Mucosa of gallbladder (tissue), 1 donor: ENCODE results near the gene MDC1. TPM values are rescaled to one million over a fixed set of nuclear protein-coding genes. Genes with fewer than 3 reads are reported as not detected.
"Not testable (repeated sequence)": the region's sequence is repeated elsewhere in the genome, so short reads cannot be mapped to it uniquely, and the experiment has no call there.

Source experiments
- DNase-seq: peaks from one replicate; pipeline ENCODE4 v3.0.0-alpha.2; 2020; ENCODE audit warnings: low spot score
- total RNA-seq: library from RNA; stranded (reverse); gene quantifications from one replicate; pipeline ENCODE4 v1.2.1, GENCODE V29; 2021
- donor health status: DM: no; HTN: no; CAD: no.

Gene MDC1
- total RNA-seq, 1 donor from 2014 or later, result 33.4 TPM

DNA sequence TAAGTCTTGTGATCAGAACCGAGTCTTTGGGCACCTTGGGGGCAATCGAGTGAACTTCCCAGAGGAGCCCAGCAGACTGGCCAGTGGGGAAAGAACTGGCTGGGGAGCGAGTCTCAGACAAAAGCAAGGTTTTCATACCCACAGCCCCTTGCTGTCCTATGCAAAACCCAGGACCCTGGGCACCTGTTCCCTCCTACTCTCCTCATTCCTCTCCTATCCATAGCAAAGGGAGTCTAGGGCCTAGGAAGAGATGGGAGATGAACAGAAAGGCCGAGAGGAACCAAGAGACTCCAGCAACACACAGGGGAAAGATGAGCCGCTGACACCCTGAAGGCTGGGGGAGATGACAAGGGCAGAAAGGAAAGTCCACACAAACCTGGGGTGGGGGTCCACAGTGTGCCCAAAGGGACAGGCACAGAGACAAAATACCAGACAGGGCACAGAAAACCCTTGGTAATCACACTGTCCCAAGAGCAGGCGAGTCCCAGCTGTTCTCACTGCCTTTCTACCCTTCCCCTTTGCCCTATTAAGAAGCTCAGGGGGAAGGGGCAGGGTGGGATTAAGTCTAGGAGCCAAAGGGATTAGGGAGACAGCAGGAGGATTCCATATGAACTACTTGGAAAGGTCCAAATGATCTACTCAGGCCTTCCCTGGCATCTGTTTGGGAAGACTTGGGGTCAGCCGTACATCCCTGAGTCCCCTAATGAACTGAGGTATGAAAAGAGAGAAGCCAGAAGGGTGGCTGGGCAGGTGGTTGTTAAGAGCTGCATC lies 37.1 kb downstream of the MDC1 start:
- DNase-seq, result no peak

DNA sequence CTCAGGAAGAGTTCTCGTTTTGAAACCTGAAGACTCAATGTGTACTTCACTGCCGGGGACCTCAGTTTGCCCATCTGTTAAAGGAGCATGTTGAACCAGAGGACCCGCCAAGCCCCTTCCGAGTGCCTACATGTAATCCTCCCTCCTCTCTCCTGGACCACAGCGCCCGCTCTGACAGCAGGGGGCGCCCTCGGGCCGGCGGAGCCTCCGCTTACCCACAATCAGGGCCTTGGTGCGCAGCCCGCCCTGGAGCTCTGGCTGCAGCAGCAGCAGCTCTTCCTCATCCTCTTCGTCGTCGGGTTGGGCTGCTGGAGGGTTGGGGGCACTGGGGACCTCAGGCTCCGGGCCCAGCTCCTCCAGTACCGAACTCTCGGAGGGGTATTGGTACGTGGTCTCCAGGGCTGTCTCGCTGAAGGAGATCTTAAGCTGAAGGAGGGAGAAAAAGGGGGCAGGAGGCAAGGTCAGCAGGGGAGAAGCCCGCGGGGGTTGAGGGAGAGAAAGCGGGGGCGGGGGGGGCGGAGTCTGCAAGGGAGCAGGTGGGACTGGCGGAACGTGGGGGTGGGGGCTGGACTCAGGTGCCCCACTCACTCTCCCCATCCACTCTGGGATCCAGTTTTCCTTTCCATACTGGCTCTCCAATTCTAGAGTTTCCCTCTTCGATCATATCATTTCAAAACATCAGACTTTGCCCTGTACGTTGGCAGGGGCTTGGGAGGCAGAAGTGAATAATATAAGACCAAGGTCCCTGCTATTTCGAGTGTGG lies 37.9 kb downstream of the MDC1 start:
- DNase-seq, result peak; percentile 88

DNA sequence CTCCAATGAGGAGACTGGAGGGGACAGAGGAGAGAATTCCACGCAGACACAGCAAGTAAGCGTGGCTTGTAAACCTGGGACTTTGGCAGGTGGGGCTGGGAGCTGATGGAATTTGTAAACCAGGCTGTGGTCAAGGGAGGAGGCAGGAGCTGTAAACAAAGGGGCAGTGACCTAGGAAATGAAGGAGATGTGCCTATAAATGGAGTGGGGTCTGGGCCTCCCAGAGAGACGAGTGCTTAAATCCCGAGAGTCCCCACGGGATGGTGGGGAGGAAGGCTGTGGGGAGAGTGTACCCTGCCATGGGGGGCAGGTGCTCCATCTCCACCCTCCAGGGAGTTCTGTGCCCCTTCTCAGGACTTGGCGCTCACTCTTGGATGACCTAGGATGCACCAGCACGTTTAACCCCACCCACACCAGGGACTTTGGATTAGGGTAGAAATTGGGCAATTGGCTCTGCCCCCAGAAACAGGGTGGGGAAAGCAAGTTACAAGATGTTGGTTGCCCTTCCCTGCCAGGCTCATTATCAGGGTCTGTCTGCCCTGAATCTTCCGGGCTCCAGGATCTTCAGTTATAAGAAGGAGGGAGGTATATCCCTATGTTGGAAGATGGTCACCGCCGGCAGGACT lies 40.3 kb downstream of the MDC1 start:
- DNase-seq, result no peak

GRCh38 chr6:30672445-30673253 lies 44.4 kb downstream of the MDC1 start, which contains the start of gene DHX16:
TSS of gene DHX16 (minus strand) at chr6:30673006. CDS start at chr6:30672841, 165 bp downstream.
- DNase-seq, result peak; percentile 98

DNA sequence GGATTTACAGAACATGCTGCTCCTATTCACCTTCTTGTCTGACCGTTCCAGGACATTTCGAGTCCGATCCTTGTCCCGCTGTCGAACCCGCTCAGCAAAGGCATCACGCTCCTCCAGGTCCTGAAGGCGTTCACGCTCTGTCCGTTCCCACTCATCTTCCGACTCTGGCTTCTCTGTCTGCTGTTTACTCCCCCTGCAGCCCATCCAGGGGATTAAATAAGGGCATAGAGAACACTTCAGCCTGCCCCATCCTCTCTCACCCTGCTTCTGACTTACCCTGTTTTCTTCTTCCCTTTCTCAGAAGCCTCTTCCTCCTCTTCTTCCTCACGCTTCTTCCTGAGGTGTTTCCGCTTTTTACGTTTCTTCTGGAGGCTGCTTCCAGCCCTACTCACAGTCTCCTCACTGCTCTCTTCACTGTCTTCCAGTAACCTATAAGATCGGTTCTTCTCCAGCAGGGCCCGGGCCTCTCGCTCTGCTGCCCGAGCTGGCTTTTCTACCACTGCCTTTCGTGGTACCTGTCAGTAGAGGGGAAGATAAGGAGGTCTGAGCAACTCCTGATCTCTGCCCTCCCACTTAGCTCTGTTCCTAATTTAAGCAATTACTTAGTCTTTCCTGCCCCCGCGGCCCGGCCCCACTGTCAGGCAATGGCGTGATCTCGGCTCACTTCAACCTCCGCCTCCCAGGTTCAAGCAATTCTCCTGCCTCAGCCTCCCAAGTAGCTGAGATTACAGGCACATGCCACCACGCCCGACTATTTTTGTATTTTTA lies 46.1 kb downstream of the MDC1 start:
- no peak for DNase-seq

GRCh38 chr6:30666300-30666699 lies 50.8 kb downstream of the MDC1 start:
- DNase-seq, result not testable (repeated sequence)

- DNase-seq, result no peak
Observed at GRCh38 chr6:30664994-30665767, 51.9 kb downstream of the MDC1 start.

DNA sequence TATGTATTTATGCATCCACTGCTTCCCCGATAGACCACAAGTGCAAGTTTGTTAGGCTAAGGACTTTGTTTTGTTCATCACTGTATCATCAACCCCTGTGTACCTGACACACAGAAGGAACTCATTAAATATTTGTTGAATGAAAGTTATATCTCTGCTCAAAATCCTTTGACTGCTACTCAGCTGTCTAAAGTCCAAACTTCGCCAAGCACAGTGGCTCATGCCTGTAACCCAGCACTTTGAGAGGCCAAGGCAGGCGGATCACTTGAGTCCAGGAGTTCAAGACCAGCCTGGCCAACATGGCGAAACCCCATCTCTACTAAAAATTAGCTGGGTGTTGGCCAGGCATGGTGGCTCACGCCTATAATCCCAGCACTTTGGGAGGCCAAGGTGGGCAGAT lies 59.2 kb downstream of the MDC1 start:
- not testable (repeated sequence) for DNase-seq

DNA sequence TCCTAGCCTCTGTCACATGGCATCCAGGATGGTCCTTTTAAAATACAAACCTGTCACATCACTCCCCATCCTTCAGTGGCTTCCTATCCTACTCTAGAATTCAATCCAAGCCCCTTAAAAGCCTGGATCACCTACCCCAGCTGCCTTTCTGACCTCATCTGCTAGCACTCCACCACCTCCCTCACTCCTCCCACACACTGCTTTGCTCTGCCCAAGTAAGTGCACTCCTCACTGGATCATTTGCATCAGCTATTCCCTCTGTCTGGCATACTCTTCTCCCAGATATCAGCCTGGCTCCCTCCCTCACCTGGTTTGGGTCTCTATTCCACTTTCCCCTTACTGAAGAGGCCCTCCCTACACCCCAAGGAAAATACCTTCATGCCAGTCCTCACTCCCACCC lies 59.6 kb downstream of the MDC1 start:
- no peak for DNase-seq

DNA sequence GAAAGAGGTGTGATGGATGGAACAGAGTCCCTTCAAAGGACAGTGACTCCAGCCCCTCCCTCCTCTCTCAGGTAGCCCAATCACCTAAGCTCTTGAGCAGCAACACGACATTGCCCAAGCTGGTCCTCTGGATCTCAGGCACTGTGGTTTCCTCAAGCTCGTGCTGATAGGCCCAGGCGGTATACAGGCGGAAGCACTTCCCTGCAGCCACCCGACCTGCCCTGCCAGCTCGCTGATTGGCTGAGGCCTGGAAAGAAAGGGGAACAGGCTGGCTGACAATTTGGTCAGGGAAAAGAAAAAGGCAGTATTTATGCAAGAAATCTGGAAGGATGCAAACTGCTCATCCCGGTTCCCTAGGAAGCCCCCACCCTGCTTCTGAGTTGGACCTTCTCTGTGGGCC lies 60.6 kb downstream of the MDC1 start:
- DNase-seq, result no peak

GRCh38 chr6:30655743-30656094 lies 61.4 kb downstream of the MDC1 start:
- DNase-seq, result no peak

GRCh38 chr6:30654798-30655742 lies 62.0 kb downstream of the MDC1 start:
- DNase-seq, result no peak

DNA sequence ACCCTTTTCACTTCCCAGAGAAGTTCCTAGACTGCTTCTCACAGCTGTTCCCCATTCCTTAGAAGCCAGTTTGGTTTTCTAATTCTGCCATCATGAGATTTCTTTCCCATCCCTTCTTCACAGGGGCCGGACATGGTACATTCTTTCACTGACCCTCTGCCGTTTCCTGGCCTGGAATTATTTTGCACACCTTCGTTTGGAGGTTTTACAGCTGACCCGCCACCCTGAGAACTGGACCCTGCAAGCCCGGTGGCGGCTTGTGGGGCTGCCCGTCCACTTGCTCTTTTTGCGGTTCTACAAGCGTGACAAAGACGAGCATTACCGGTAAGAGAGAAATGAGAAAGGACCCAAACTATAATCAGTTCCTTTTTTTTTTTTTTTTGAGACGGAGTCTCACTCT lies 65.9 kb downstream of the MDC1 start:
- DNase-seq, result no peak

Other genes starting within 250 kb of the MDC1 start
- gene HLA-E, start 227.8 kb downstream of the MDC1 start, total RNA-seq, result 385 TPM
- 68.1 TPM for gene GNL1, start 160.8 kb downstream of the MDC1 start, total RNA-seq
- gene PRR3, start 160.0 kb downstream of the MDC1 start, total RNA-seq, result 8.0 TPM
- 48.7 TPM for gene ABCF1, start 145.8 kb downstream of the MDC1 start, total RNA-seq
- 95.6 TPM for gene PPP1R10, start 100.0 kb downstream of the MDC1 start, total RNA-seq
- gene MRPS18B, start 99.4 kb downstream of the MDC1 start, total RNA-seq, result 45.2 TPM
- 23.5 TPM for gene ATAT1, start 90.4 kb downstream of the MDC1 start, total RNA-seq
- gene C6orf136, start 70.1 kb downstream of the MDC1 start, total RNA-seq, result 30.3 TPM
- 31.2 TPM for gene DHX16, start 44.3 kb downstream of the MDC1 start, total RNA-seq
- 44.0 TPM for gene PPP1R18, start 30.6 kb downstream of the MDC1 start, total RNA-seq
- 7.7 TPM for gene NRM, start 26.3 kb downstream of the MDC1 start, total RNA-seq
- gene TUBB, start 3.1 kb upstream of the MDC1 start, total RNA-seq, result 277 TPM
- 177 TPM for gene FLOT1, start 25.4 kb upstream of the MDC1 start, total RNA-seq
- 61.7 TPM for gene IER3, start 27.3 kb upstream of the MDC1 start, total RNA-seq
- gene DDR1, start 167.2 kb upstream of the MDC1 start, total RNA-seq, result 457 TPM
- 37.0 TPM for gene GTF2H4, start 190.9 kb upstream of the MDC1 start, total RNA-seq
- 61.4 TPM for gene VARS2, start 197.0 kb upstream of the MDC1 start, total RNA-seq
- 149 TPM for gene SFTA2, start 214.9 kb upstream of the MDC1 start, total RNA-seq
- gene MUCL3, start 223.7 kb upstream of the MDC1 start, total RNA-seq, result 93.5 TPM